ENCODE measurements around the gene CAPN2.

DNA sequence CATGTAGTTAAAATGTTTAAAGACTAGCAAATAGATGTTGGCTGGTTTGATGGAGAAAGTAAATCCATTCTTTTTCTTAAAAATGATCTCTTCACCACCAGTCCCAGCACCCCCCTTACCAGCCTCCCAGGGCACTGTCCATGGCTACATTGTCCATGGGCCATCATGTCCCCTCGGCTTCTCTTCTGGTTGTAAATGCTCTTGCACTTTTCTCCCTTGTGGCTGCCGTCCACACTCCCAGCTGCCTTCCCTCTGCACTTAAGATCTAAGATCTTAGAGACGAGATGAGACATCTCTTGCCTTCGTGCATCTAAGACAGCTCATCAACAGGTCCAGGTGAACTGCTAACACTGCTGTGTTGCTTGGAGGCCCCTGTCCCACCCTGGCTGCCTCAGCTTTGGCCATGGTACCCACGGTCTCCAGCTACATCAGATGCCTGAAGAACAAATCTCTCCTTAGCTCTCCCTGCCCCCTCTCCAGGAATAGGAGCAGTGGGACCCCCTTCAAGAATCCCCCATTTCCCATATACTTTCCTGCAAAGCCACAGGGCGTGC, 11.1 kb downstream of the CAPN2 start:
- TF ChIP-seq POLR2A (IDR thresholded peaks at IDR 0.05) (no peak), CTCF (IDR thresholded peaks at IDR 0.05) (no peak)
